Fibroblast of skin of left biceps (primary cell): ENCODE data around the gene SRSF9.
"Not testable (repeated sequence)": the region's sequence is repeated elsewhere in the genome, so short reads cannot be mapped to it uniquely, and the experiment has no call there.

Source experiments
- DNase-seq, 2 experiments: peaks; one replicate each; pipeline ENCODE4 v3.0.0-alpha.2; 2013; ENCODE audit warnings: low read depth in 2 of 2

SRSF9 gene

DNA sequence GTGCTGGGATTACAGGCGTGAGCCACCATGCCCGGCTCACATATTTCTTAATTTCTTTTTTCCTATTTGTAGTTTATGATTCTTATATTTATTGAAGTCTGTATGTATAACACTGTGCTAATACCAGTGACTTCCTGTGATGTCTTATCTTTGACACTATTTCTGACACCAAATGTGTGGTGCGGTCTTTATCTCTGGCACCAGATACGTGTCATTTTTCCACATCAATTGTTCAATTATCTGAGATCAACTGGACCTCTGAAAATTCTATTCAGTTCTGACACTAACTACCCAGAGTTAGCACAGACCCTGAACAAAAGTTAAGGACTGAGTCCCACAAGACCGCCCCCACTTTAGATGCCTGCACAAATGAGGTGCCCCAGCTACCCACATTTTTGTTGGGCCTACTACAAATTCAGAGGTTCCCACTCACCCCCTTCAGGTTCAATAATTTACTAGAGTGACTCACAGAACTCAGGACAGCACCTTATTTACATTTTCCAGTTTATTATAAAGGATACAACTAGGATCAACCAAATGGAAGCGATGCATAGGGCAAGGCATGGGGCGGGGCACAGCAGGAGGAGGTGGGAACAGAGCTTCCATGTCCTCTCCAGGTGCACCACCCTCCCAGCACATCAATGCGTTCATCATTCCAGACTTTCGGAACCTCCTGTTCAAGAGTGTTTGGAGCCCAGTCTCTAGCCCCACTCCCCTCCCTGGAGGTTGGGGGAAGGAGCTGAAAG is 11.6 kb upstream of the SRSF9 start:
- DNase-seq = no peak

DNA sequence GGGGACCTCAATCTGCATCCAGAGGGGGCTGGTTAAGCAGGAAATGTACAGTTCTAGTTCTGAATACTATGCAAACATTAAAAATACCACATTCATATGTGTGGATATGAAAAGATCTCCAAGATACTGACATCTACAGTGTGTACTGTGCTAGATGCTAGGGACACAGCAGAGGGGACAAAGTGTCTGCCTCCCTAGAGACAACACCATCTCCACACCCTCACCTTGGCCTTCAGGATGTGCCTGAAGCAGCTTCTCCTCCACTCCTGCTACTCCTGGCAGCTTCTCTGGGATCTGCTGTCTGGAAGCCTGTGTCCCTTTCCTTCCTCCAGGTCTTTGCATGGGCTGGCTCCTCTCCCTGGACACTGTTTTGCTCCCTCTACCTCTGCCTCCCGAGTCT is 10.7 kb upstream of the SRSF9 start:
- no peak for DNase-seq

GRCh38 chr12:120479458-120479857 is 9.9 kb upstream of the SRSF9 start:
- no peak for DNase-seq

DNA sequence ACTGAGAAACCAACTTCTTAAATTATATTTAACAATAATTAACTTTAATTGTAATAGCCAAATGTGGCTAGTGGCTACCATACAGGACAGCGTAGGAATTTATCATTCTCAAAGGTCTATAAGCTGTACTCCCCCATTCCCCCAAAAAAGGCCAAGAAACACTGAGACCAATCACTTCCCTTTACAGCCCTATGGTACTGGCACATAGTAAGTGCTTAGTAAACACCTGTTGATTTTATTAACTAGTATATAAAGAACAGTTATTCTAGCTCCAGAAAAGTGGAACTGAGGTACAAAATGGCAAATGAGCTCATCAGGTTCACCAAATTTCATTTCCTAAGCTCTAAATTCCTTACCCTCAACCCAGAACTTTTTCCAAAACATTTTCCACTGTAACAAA is 6.1 kb upstream of the SRSF9 start:
- no peak for DNase-seq

- DNase-seq = no peak
Observed at GRCh38 chr12:120474616-120474960, 5.0 kb upstream of the SRSF9 start.

DNA sequence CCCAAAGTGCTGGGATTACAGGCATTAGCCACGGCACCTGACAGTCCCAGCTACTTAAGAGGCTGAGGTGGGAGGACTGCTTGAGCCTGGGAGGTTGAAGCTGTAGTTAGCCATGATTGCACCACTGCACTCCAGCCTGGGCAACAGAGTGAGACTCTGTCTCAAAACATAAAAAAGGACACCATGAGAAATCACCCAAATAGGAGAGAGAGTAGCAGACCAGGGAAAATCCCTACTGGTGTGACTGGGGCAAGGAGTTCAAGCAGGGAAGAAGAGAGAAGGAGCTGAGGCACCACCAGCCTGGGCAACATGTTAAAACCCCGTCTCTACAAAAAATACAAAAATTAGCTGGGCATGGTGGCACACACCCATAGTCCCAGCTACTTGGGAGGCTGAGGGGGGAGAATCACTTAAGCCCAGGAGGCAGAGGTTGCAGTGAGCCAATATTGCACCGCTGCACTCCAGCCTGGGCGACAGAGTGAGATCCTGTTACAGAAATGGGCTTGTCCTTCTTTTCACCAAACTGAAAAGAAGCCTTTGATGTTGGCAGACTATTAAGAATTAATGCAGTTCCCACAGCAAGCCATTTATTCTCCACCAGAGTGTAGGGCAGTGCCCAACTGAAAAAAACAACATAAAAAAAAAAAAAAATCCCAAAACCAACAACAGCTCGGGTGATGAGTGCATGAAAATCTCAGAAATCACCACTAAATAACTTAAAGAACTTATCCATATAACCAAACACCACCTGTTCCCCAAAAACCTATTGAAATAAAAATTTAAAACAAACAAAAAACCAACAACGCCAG is 4.5 kb upstream of the SRSF9 start:
- no peak for DNase-seq

GRCh38 chr12:120472521-120472920 is 3.0 kb upstream of the SRSF9 start:
- no peak for DNase-seq

- no peak for DNase-seq
Observed at GRCh38 chr12:120470150-120470784, 719 bp upstream of the SRSF9 start.

GRCh38 chr12:120468821-120469449 is 613 bp downstream of the SRSF9 start:
- no peak for DNase-seq

GRCh38 chr12:120468325-120468820 is 1.2 kb downstream of the SRSF9 start:
- DNase-seq = no peak

- no peak for DNase-seq
Observed at GRCh38 chr12:120467439-120467838, 2.1 kb downstream of the SRSF9 start.

GRCh38 chr12:120466560-120467315 is 2.8 kb downstream of the SRSF9 start:
- DNase-seq = no peak

DNA sequence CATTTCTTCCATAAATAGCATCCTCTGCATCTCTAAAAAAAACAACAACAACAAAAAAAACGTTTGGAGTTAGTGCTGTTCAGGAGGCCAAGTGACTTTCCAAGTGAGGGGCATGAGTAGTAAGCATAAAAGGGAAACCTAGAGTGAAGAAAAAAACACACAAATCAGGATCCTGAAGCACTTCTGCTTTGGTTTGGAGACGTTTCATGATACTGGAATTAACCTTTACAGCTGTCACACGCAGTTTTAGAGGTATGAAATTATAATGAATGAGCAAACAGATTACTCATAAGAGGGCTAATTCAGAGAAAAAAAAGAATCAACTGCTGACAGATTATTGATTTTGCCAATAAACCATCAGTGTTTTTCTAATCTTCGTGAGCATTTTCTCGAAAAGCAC is 3.8 kb downstream of the SRSF9 start:
- no peak for DNase-seq

DNA sequence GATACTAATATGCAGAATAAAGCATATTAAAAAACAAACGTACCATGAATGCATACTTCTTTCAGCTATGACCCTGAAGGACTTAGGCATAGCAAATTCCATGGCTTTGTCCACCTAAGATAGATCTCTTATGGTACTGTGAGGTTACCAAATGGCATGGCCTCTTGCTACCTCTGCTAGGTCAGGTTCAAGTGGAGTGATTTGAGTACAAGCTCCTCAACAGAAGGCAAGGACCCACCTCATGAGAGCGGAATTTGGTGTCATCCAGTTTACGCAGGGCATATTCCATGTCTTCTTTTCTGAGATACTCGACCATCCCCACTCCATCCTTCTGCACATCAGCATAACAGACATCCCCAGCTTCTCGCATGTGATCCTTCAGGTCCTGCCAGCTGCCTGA is 5.8 kb downstream of the SRSF9 start:
- DNase-seq = no peak

DNA sequence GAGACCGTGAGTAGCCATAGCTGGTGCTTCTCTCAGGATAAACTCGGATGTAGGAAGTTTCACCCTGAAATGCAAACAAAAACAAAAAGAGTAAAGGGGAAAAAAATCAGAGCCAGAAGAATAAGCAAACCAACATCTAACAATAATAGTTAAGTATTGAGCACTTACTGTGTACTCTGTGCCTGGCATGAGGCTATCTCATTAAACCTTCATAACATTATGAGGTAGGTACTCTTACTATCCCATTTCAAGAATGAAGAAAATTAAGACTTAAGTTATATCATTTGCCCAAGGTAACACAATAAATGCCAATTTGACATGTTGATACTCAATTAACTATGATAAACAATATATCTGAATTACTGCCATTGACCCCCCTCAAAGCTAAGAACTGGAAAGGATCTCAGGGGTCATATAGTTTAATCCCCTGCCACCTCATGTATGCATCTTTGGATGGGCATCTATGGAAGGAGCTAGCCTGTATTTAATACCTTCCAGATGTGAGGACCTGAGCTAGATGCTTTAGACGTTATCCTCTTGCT is 7.4 kb downstream of the SRSF9 start:
- DNase-seq = no peak

DNA sequence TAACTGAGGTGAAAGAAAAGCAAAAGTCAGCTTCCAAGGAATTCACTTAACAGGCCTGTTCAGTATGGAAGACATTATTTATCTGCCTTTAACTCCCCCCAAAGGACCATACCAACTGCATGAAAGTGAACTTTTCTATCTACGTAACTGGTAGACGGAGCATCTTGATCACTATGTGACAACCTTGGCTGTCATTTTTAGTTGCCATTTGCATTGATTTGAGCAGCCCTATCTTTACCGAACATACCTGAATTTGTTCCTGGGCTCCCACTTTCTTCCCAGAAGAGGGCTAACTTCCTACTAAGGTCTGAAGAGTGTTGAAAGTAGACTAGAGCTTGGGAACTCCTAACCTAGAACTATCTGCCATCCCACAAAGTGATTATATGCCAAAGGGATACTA is 9.4 kb downstream of the SRSF9 start:
- DNase-seq = no peak

GRCh38 chr12:120457133-120457532 is 12.4 kb downstream of the SRSF9 start:
- no peak for DNase-seq

- no peak for DNase-seq
Observed at GRCh38 chr12:120455302-120455701, 14.2 kb downstream of the SRSF9 start.

- no peak for DNase-seq
Observed at GRCh38 chr12:120453977-120454376, 15.6 kb downstream of the SRSF9 start.

DNA sequence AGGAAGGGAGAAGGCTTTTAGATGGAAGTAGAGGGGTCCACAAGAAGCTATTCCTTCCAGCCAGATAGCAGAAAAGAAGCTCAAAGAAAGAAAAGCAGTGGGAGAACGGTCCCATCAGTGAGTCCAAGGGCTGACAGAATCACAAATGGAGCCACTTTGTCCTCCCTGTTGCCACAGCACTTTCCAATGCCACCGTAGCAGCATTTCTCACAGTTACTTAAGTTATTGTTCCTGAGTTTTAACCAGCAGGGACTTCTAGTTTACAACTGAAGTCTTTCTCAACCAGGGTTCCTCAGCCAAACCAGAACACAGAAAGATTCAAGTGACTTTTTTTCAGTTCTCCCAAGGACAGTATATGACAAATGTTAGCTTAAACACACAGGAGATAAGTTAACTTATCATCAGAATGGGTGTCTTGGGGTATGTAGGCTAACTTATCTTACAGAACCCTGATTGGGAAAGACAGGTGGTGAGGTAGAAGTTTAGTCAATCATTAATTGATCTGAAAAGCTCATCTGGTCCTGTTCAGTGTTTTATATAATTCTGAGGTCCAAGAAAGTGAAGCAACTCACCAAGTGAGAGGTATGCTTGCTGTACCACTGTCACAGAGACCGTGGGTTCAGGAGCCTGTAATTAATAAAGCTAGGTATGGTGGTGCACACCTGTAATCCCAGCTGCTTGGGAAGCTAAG is 16.3 kb downstream of the SRSF9 start:
- no peak for DNase-seq

- DNase-seq = not testable (repeated sequence)
Observed at GRCh38 chr12:120452524-120452923, 17.0 kb downstream of the SRSF9 start.
